ENCODE results near the gene GCNT1.
A peak's percentile ranks its signal among the peaks of the same experiment; 100 is the strongest.
"Not testable (repeated sequence)": the region's sequence is repeated elsewhere in the genome, so short reads cannot be mapped to it uniquely, and the experiment has no call there.

GCNT1 gene

DNA sequence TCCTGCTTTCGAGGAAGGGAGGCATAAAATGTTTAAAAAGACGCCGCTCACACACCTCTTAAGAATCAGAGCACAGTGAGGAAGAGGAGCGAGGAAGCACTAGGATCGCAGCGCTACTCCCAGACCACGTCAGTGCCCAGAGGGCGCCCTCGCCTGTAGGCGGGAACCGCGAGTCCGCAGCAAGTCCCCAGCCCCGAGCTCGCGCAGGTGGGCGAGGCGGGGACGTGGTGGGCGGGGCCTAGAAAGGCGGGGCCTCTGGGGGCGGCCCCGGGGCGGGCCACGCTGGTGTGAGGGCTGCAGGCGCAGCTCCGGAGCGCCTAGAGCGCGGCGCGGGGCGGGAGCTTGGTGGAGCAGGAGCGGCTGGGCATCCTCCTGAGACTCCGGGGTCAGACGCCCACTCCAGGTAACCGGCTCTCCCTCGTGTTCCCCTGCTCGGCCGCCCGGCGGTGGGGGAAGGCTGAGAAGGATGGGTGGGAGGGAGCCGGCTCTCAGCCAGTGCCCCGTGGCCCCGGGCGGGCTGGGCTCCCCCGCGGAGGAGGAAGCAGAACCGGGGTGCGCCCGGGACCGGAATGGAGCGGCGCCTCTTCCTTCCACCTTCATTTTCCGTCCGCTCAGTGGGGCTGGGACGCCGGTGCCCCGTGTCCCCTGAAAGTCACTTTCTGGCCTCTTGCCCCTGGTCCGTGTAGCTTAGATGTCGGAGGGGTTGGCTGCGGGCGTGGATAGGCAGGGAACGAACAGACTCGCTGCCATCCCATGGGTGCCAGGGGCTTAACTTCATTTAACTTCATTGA lies at the start of gene GCNT1:
Gene GCNT1, plus strand, starts transcription at position 280 of the 791 bp plus-strand sequence. CDS start 43,200 bp downstream, outside the sequence.
- peak; percentile 90 for DNase-seq (ENCODE audit: low spot score)

GRCh38 chr9:76412638-76413037 lies 46.3 kb upstream of the GCNT1 start:
- DNase-seq (ENCODE audit: low spot score): no peak

DNA sequence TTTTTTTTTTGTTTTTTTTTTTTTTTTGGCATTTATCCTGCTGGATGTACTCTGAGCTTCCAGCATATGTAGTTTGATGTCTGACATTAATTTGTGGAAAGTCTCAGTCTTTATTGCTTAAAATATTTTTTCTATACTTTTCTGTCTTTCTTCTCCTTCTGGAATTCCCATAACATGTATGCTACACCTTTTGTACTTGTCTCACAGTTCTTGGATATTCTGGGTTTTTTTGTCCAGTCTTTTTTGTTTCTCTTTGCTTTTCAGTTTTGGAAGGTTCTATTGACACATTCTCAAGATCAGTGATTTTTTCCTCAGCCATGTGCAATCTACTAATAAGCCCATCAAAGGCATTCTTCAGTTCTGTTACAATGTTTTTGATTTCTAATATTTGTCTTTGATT lies 45.3 kb upstream of the GCNT1 start:
- no peak for DNase-seq (ENCODE audit: low spot score)

GRCh38 chr9:76414661-76415060 lies 44.3 kb upstream of the GCNT1 start:
- DNase-seq (ENCODE audit: low spot score): no peak

GRCh38 chr9:76415154-76415553 lies 43.8 kb upstream of the GCNT1 start:
- no peak for DNase-seq (ENCODE audit: low spot score)

DNA sequence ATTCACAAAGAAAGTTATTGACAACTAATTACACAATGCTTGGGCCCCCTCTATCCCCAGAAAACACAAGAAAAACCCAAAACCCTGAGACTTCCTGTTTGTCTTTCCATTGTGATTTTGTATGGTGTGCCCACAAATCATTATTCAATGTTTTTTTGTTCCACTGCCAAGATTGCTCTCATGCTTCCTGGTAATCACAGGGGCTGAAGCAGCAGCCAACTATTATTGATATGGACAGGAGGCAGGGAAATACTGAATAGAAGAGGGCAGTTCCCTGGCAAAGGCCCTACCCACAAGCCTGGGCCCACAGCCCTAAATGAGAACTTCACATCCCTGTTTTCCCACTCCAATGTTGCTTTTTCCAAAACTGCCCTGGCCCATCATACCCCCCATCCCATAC lies 43.3 kb upstream of the GCNT1 start:
- no peak for DNase-seq (ENCODE audit: low spot score)

DNA sequence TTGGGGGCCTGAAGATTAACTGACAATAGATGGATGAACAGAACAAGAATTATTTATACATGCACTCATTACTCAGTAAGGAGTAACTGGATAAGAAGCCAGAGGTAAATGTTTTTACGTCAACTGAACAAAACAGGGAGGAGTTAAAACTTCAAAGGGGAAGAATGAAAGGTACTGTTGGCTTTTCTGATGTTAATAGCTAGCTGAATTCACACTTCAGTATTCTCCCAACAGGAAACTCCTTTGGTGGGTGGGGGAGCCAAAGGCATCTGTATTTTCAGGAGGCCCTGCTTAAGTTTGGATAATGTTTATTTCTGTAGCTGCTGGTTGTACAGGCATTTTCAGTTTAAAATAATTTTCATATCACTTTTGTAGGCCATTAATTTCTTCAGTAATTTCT lies 41.6 kb upstream of the GCNT1 start:
- DNase-seq (ENCODE audit: low spot score): no peak

DNA sequence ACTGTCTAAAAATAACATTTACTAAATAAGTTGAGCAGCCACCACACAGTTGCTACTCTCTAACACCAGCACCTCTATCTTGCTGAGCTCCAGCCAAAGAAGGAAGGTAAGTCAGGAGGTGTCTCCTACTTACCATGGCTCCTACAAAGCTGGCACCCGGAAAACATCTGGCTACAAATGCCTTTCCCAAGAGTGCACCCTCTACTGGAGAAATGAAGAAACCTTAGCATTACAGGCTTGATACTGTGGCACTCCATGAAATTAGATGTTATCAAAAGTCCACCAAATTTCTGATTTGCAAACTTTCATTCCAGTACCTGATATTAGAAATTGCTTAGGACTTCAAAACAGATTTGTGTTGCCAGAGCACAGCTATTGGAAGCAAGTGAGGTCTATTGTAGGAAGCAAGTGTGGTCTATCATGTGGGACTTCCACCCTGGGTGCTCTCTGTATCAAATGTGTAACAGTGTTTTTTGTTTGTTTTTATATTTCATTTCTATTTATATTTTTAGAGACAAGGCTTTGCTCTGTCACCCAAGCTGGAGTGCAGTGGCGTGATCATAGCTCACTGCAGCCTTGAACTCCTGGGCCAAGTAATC lies 39.1 kb upstream of the GCNT1 start:
- DNase-seq (ENCODE audit: low spot score): no peak

- peak; percentile 45 for DNase-seq (ENCODE audit: low spot score)
Measured at GRCh38 chr9:76423216-76424177, 35.5 kb upstream of the GCNT1 start.

- DNase-seq (ENCODE audit: low spot score): no peak
Measured at GRCh38 chr9:76424491-76424890, 34.5 kb upstream of the GCNT1 start.

DNA sequence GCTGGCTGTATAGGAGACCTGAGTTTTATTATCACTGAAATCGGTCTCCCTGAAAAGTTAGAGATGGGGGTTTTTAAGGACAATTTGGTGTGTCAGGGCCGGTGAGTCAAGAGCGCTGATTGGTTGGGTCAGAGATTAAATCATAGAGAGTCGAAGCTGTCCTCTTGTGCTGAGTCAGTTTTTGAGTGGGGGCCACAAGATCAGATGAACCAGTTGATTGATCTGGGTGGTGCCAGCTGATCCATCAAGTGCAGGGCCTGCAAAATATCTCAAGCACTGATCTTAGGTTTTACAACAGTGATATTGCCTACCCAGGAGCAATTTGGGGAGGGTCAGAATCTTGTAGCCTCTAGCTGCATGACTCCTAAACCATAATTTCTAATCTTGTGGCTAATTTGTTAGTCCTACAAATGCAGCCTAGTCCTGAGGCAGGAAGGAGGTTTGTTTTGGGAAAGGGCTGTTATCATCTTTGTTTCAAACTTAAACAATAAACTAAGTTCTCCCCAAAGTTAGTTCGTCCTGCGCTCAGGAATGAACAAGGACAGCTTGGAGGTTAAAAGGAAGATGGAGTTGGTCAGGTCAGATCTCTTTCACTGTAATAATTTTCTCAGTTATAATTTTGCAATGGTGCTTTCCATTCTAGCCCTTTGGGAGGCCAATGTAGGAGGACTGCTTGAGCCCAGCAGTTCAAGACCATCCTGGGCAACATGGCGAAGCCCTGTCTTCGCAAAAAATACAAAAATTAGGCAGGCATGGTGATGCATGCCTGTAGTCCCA lies 33.1 kb upstream of the GCNT1 start:
- DNase-seq (ENCODE audit: low spot score): no peak

DNA sequence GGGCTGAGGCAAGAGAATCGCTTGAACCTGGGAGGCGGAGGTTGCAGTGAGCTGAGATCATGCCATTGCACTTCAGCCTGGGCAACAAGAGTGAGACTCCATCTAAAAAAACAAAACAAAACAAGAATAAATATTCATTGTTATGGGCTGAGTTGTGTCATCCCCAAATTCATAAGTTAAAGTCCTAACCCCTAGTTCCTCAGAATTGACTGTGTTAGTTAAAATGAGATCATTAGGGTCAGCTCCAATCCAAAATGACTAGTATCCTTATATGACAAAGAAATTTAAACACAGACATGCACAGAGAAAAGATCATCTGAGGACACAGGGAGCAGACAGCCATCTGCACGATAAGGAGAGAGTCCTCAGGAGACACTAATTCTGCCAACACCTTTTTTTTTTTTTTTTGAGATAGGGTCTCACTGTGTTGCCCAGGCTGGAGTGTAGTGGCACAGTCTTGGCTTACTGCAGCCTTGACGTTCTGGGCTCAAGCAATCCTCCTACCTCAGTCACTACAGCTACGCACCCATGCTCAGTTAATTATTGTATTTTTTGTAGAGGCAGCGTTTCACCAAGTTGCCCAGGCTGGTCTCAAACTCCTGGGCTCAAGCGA lies 32.1 kb upstream of the GCNT1 start:
- no peak for DNase-seq (ENCODE audit: low spot score)

GRCh38 chr9:76431601-76432000 lies 27.4 kb upstream of the GCNT1 start:
- DNase-seq (ENCODE audit: low spot score): no peak

GRCh38 chr9:76433406-76433805 lies 25.6 kb upstream of the GCNT1 start:
- DNase-seq (ENCODE audit: low spot score): no peak

GRCh38 chr9:76433836-76434235 lies 25.1 kb upstream of the GCNT1 start:
- DNase-seq (ENCODE audit: low spot score): no peak

DNA sequence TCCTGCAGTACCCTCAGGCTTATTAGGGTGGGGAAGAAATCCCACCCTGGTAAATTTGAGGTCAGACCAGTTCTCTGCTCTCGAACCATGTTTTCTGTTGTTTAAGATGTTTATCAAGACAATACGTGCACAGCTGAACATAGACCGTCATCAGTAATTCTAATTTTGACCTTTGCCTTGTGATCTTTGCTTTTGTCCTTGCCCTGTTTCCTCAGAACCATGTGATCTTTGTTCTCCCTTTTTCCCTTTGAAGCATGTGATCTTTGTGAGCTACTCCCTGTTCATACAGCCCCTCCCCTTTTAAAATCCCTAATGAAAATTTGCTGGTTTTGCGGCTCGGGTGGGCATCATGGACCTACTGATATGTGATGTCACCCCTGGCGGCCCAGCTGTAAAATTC lies 24.1 kb upstream of the GCNT1 start:
- not testable (repeated sequence) for DNase-seq (ENCODE audit: low spot score)

DNA sequence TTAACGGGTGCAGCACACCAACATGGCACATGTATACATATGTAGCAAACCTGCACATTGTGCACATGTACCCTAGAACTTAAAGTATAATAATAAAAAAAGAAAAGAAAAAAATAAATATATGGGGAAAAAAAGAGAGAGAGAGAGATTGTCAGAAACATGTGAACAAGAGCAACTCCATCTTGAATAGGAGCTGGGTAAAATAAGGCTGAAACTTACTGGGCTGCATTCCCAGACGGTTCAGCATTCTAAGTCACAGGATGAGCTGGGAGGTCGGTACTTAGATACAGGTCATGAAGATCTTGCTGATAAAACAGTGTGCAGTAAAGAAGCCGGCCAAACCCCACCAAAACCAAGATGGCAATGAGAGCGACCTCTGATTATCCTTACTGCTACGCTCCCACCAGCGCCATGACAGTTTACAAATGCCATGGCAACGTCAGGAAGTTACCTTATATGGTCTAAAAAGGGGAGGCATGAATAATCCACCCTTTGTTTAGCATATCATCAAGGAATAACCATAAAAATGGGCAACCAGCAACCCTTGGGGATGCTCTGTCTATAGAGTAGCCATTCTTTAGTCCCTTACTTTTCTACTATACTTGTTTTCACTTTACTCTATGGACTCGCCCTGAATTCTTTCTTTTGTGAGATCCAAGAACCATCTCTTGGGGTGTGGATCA lies 21.8 kb upstream of the GCNT1 start:
- not testable (repeated sequence) for DNase-seq (ENCODE audit: low spot score)

GRCh38 chr9:76438841-76439588 lies 20.0 kb upstream of the GCNT1 start:
- DNase-seq (ENCODE audit: low spot score): no peak

GRCh38 chr9:76441551-76442322 lies 17.2 kb upstream of the GCNT1 start:
- peak; percentile 26 for DNase-seq (ENCODE audit: low spot score)

Measured in CD4-positive, alpha-beta T cell treated with Interleukin-2 at 100 ng/mL for 4 hours (primary cell).